GM23338 (cell line): ENCODE results near the gene MAPRE2. TPM values are rescaled to one million over a fixed set of nuclear protein-coding genes. Genes with fewer than 3 reads are reported as not detected.

Source experiments
- ATAC-seq: fragments of 200-7000 bp; cut with Tn5 transposase; 3 replicates; pipeline ENCODE4 v1.9.1; 2020
- DNase-seq: peaks from one replicate; pipeline ENCODE4 v3.0.0-alpha.2; 2015; ENCODE audit warnings: low spot score
- H2AFZ ChIP-seq: fragments of 200-600 bp; sonication (generic); 2 replicates; pipeline ENCODE4 v1.8.0; 2016; ENCODE audit warnings: antibody characterized with exemption, mild to moderate bottlenecking, moderate library complexity
- H3F3A ChIP-seq: fragments of 200-600 bp; sonication (generic); replicated peaks from 2 replicates; pipeline ENCODE4 v1.8.0; 2017; ENCODE audit warnings: antibody characterized with exemption, mixed run types, low read depth
- H3K27ac ChIP-seq: fragments of 200-600 bp; sonication (generic); 2 replicates; pipeline ENCODE4 v1.6.1; 2016; ENCODE audit warnings: low read depth
- H3K27me3 ChIP-seq: fragments of 200-600 bp; sonication (generic); 2 replicates; pipeline ENCODE4 v1.8.0; 2016; ENCODE audit warnings: mild to moderate bottlenecking, mixed run types, moderate library complexity; ENCODE audit not compliant: insufficient read depth
- H3K36me3 ChIP-seq: fragments of 200-600 bp; sonication (generic); 2 replicates; pipeline ENCODE4 v1.8.0; 2016; ENCODE audit warnings: mild to moderate bottlenecking; ENCODE audit not compliant: insufficient read depth
- H3K4me1 ChIP-seq: fragments of 200-600 bp; sonication (generic); 2 replicates; pipeline ENCODE4 v1.8.0; 2016; ENCODE audit warnings: mild to moderate bottlenecking, moderate library complexity; ENCODE audit not compliant: insufficient read depth
- H3K4me2 ChIP-seq: fragments of 200-600 bp; sonication (generic); 2 replicates; pipeline ENCODE4 v1.7.1; 2017; ENCODE audit warnings: mixed run types
- H3K4me3 ChIP-seq: fragments of 200-600 bp; sonication (generic); 2 replicates; pipeline ENCODE4 v1.6.1; 2016; ENCODE audit warnings: mixed run types
- H3K79me2 ChIP-seq: fragments of 200-600 bp; sonication (generic); replicated peaks from 2 replicates; pipeline ENCODE4 v1.8.0; 2017; ENCODE audit warnings: mild to moderate bottlenecking; ENCODE audit not compliant: insufficient read depth
- H3K9me2 ChIP-seq: fragments of 200-600 bp; sonication (generic); 2 replicates; pipeline ENCODE4 v1.8.0; 2017; ENCODE audit not compliant: insufficient read depth
- H4K20me1 ChIP-seq: fragments of 200-600 bp; sonication (generic); replicated peaks from 2 replicates; pipeline ENCODE4 v1.8.0; 2017; ENCODE audit warnings: mild to moderate bottlenecking; ENCODE audit not compliant: insufficient read depth
- H3K27ac Mint-ChIP-seq: 2 replicates; pipeline ENCODE4 v1.8.0; 2020; ENCODE audit warnings: inconsistent platforms, mild to moderate bottlenecking, moderate library complexity, mixed read lengths
- H3K27me3 Mint-ChIP-seq: 3 replicates; pipeline ENCODE4 v1.8.0; 2022; ENCODE audit warnings: low read depth, mild to moderate bottlenecking, moderate library complexity, mixed read lengths, inconsistent platforms; ENCODE audit not compliant: insufficient read depth, poor library complexity
- H3K36me3 Mint-ChIP-seq: 3 replicates; pipeline ENCODE4 v1.8.0; 2021; ENCODE audit warnings: low read depth, mild to moderate bottlenecking, inconsistent platforms, moderate library complexity, mixed read lengths
- H3K4me1 Mint-ChIP-seq: 3 replicates; pipeline ENCODE4 v1.8.0; 2020; ENCODE audit warnings: mild to moderate bottlenecking, inconsistent platforms, mixed read lengths
- H3K4me3 Mint-ChIP-seq: 3 replicates; pipeline ENCODE4 v1.8.0; 2021; ENCODE audit warnings: moderate library complexity, mild to moderate bottlenecking, inconsistent platforms, mixed read lengths
- H3K9me3 Mint-ChIP-seq: 3 replicates; pipeline ENCODE4 v1.8.0; 2020; ENCODE audit warnings: moderate library complexity, mild to moderate bottlenecking, inconsistent platforms, mixed read lengths
- CREB1 ChIP-seq: fragments of 250-450 bp; sonication (Bioruptor Pico); IDR thresholded peaks from 2 replicates; pipeline ENCODE4 v1.5.0; 2020; ENCODE audit warnings: low read depth, mild to moderate bottlenecking, moderate library complexity
- EZH2 ChIP-seq: fragments of 200-600 bp; sonication (generic); IDR thresholded peaks from one replicate; pipeline ENCODE4 v1.8.0; 2017; ENCODE audit warnings: antibody characterized with exemption, mild to moderate bottlenecking, low read depth; ENCODE audit not compliant: unreplicated experiment
- EZH2phosphoT487 ChIP-seq: fragments of 200-600 bp; sonication (generic); IDR thresholded peaks from one replicate; pipeline ENCODE4 v1.8.1; 2018; ENCODE audit warnings: antibody characterized with exemption; ENCODE audit not compliant: unreplicated experiment
- JUNB ChIP-seq: IDR thresholded peaks from one replicate; pipeline ENCODE4 v1.6.1; 2016; ENCODE audit warnings: antibody characterized with exemption; ENCODE audit not compliant: unreplicated experiment
- NANOG ChIP-seq: IDR thresholded peaks from 2 replicates; pipeline ENCODE4 v1.6.1; 2016; ENCODE audit warnings: antibody characterized with exemption, borderline replicate concordance
- POLR2AphosphoS5 ChIP-seq: IDR thresholded peaks from 2 replicates; pipeline ENCODE4 v1.6.1; 2016; ENCODE audit warnings: antibody characterized with exemption, low read depth
- REST ChIP-seq: IDR thresholded peaks from one replicate; pipeline ENCODE4 v1.6.1; 2018; ENCODE audit warnings: antibody characterized with exemption; ENCODE audit not compliant: unreplicated experiment
- STAT1 ChIP-seq: IDR thresholded peaks from one replicate; pipeline ENCODE4 v1.6.1; 2016; ENCODE audit warnings: antibody characterized with exemption; ENCODE audit not compliant: unreplicated experiment
- ZNF114 ChIP-seq: fragments of 250-450 bp; sonication (Bioruptor Pico); IDR thresholded peaks from 2 replicates; pipeline ENCODE4 v1.5.0; 2020; ENCODE audit warnings: mild to moderate bottlenecking, moderate library complexity
- ZNF331 ChIP-seq: fragments of 250-450 bp; sonication (Bioruptor Pico); IDR thresholded peaks from 2 replicates; pipeline ENCODE4 v1.5.0; 2020; ENCODE audit warnings: low read depth, mild to moderate bottlenecking, moderate library complexity
- long read RNA-seq: library from polyadenylated mRNA; unstranded; transcript quantifications from one replicate; pipeline ENCODE4 v2.0.0, GENCODE V29; 2020; ENCODE audit not compliant: unreplicated experiment
- polyA plus RNA-seq: library from polyadenylated mRNA; unstranded; fragments of >200 nt; fragmentation: Nextera tagmentation; extraction: Ambion mirVana; gene quantifications from 2 replicates; pipeline ENCODE4 v1.2.1, GENCODE V29; 2016
- total RNA-seq: library from RNA; depleted of rRNA; stranded (reverse); fragments of >200 nt; shearing (Covaris generic); gene quantifications from 2 replicates; pipeline ENCODE4 v1.2.3, GENCODE V29; 2014; rRNA removed
- TF ChIP-seq, protein P1 (sequence below): IDR thresholded peaks from 2 replicates; pipeline ENCODE4 v1.6.1; 2016; ENCODE audit warnings: antibody characterized with exemption
- TF ChIP-seq, protein P2 (sequence below), 2 experiments: fragments of 200-600 bp in 1 of 2; sonication (generic) in 1 of 2; conservative IDR thresholded peaks; 2 replicates each; pipeline versions ENCODE4 v1.5.1 to v1.6.1; 2016 to 2017; ENCODE audit warnings: antibody characterized with exemption in 2 of 2, low read depth in 2 of 2, mild to moderate bottlenecking in 2 of 2, moderate library complexity in 1 of 2

The MAPRE2 gene
- total RNA-seq (33.9 and 40.4 TPM in 2 replicates), polyA plus RNA-seq (17.8 and 19.0 TPM in 2 replicates)
- long read RNA-seq, full-length matches to known transcripts, result 8 of 15 reads
- long read RNA-seq, partial matches to known transcripts, result 1 of 15 reads
- long read RNA-seq, other reads (novel, unspliced or antisense), result 6 of 15 reads

DNA sequence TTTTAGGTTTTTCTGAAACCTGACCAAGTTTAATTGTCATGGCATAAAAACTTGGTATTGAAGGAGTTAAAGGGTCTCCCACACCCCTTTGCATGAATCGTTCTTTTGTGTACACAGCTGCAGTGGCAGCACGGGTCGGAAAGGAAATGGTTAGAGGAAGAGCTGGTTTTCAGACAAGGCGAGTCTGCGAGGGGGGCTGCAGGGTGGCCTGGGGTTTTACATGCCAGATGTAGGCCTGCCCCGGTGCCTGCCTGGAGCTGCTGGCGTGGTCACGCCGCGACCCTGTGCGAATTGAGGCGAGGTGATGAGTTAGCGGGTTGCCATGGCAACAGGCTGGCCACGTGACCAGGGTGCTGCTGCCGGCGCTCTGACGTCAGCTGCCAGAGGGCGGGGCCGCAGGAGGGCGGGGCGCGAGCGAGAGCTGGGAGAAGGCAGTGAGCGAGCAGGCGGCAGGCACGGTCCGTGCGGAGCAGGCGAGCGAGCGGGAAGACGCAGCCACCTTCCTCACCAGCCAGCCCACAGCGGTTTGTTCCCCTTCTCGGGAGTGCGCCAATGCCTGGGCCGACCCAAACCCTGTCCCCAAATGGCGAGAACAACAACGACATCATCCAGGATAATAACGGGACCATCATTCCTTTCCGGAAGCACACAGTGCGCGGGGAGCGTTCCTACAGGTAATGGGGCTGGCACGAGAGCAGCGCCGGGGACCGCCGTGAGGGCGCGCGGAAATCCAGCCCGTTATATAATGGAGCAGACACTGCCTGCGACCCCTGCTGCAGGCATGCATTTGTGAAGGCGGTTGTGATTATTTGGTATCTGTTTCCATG lies at the start of gene MAPRE2:
Gene MAPRE2, plus strand, starts transcription at position 426 of the 827 bp plus-strand sequence. Its CDS starts 127 bp downstream, at position 553.
- peaks cover 7% of the 10 kb centered on the region for H3K27me3 Mint-ChIP-seq
- Histone ChIP-seq H4K20me1 (peaks cover 3% of the 10 kb centered on the region; the same call in 1 of the 2 replicates), H2AFZ (peak within 1 kb of the TSS; percentile 94), H3K4me2 (peak within 1 kb of the TSS; percentile 93), H3K27me3 (no peaks in the 10 kb centered on the region), H3K4me1 (peaks cover 33% of the 10 kb centered on the region), H3K4me3 (peak within 1 kb of the TSS; percentile 85), H3K79me2 (peaks cover 43% of the 10 kb centered on the region), H3K27ac (peak within 1 kb of the TSS; percentile 89), H3K36me3 (no peaks in the 10 kb centered on the region), H3K9me2 (no peaks in the 10 kb centered on the region; the same call in 1 of the 2 replicates), H3F3A (no peaks in the 10 kb centered on the region)
- peak within 1 kb of the TSS; percentile 89 for H3K27ac Mint-ChIP-seq
- peak; percentile 93 for ATAC-seq
- peak; percentile 99 for DNase-seq
- TF ChIP-seq POLR2AphosphoS5 (peak; percentile 99), CREB1 (CRISPR knock-in tag) (peak; percentile 94), NANOG (0 out of 2 replicates have a peak, but pooled peaks have one; percentile 12)
- TF ChIP-seq, protein P1, sequence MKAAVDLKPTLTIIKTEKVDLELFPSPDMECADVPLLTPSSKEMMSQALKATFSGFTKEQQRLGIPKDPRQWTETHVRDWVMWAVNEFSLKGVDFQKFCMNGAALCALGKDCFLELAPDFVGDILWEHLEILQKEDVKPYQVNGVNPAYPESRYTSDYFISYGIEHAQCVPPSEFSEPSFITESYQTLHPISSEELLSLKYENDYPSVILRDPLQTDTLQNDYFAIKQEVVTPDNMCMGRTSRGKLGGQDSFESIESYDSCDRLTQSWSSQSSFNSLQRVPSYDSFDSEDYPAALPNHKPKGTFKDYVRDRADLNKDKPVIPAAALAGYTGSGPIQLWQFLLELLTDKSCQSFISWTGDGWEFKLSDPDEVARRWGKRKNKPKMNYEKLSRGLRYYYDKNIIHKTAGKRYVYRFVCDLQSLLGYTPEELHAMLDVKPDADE, result no peak
- peaks cover 48% of the 10 kb centered on the region for H3K4me1 Mint-ChIP-seq
- H3K4me3 Mint-ChIP-seq, result peak within 1 kb of the TSS; percentile 96
- H3K9me3 Mint-ChIP-seq, result no peaks in the 10 kb centered on the region
- no peaks in the 10 kb centered on the region for H3K36me3 Mint-ChIP-seq

DNA sequence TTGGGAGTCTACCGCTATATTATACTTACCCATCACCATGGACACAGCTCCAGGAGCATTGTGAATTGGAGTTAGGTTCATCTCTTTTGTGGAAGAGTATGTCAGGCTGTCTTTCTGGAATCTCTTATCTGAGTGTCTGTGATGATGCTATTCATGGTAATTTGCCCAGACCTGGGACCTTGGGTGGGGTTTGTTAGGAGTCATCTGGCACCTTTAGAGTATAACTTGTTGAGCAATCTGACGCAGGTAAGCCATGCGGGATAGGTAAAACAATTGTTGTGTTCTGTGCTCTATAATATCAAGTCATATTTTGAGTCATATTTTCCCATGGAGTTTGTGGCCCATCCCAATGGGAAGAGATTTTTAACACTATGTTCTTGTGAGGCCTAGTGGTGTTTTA lies 49.7 kb upstream of the MAPRE2 start:
- H3K27me3 Mint-ChIP-seq, result no peaks in the 10 kb centered on the region
- Histone ChIP-seq H3K9me2 (no peaks in the 10 kb centered on the region), H2AFZ (peak overlapping the region; percentile 56), H3F3A (no peaks in the 10 kb centered on the region), H3K4me2 (no peak overlapping the region), H3K79me2 (no peaks in the 10 kb centered on the region), H3K36me3 (0 out of 2 replicates have a peak, but pooled peaks cover 5% of the 10 kb centered on the region), H3K4me1 (no peaks in the 10 kb centered on the region), H3K4me3 (no peak overlapping the region), H4K20me1 (no peaks in the 10 kb centered on the region), H3K27me3 (no peaks in the 10 kb centered on the region), H3K27ac (no peak overlapping the region)
- ATAC-seq, result no peak
- peaks cover 15% of the 10 kb centered on the region for H3K36me3 Mint-ChIP-seq
- no peak for DNase-seq
- peaks cover 16% of the 10 kb centered on the region for H3K9me3 Mint-ChIP-seq
- no peak overlapping the region for H3K27ac Mint-ChIP-seq
- no peak overlapping the region for H3K4me3 Mint-ChIP-seq
- H3K4me1 Mint-ChIP-seq, result no peaks in the 10 kb centered on the region
- TF ChIP-seq STAT1, result no peak
- no peak for TF ChIP-seq ZNF114 (CRISPR knock-in tag)
- TF ChIP-seq CREB1 (CRISPR knock-in tag), result no peak
- no peak for TF ChIP-seq NANOG
- no peak for TF ChIP-seq REST
- no peak for TF ChIP-seq JUNB
- TF ChIP-seq EZH2, result no peak
- TF ChIP-seq ZNF331 (CRISPR knock-in tag), result no peak
- no peak for TF ChIP-seq POLR2AphosphoS5
- no peak for TF ChIP-seq EZH2phosphoT487
- TF ChIP-seq, protein P1, result no peak
- TF ChIP-seq, protein P2, sequence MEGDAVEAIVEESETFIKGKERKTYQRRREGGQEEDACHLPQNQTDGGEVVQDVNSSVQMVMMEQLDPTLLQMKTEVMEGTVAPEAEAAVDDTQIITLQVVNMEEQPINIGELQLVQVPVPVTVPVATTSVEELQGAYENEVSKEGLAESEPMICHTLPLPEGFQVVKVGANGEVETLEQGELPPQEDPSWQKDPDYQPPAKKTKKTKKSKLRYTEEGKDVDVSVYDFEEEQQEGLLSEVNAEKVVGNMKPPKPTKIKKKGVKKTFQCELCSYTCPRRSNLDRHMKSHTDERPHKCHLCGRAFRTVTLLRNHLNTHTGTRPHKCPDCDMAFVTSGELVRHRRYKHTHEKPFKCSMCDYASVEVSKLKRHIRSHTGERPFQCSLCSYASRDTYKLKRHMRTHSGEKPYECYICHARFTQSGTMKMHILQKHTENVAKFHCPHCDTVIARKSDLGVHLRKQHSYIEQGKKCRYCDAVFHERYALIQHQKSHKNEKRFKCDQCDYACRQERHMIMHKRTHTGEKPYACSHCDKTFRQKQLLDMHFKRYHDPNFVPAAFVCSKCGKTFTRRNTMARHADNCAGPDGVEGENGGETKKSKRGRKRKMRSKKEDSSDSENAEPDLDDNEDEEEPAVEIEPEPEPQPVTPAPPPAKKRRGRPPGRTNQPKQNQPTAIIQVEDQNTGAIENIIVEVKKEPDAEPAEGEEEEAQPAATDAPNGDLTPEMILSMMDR (conservative IDR thresholded peaks at IDR 0.05; ENCODE audit: low read depth in 2 of 2), result no peak
